IPS-11a (cell line): Measurements from ENCODE around the gene UCKL1.
"Not testable (repeated sequence)": the region's sequence is repeated elsewhere in the genome, so short reads cannot be mapped to it uniquely, and the experiment has no call there.

Source experiments
- H3K4me3 ChIP-seq: one replicate; pipeline ENCODE4 v1.5.1; 2013; ENCODE audit warnings: low read depth, low read length, control low read depth

Gene UCKL1

GRCh38 chr20:63944078-63944941 is 11.9 kb downstream of the UCKL1 start:
- no peak overlapping the region for H3K4me3 ChIP-seq

- no peak overlapping the region for H3K4me3 ChIP-seq
These were observed 12.5 kb downstream of the UCKL1 start for GRCh38 chr20:63943808-63944077.

- H3K4me3 ChIP-seq = no peak overlapping the region
These were observed 13.0 kb downstream of the UCKL1 start for GRCh38 chr20:63942969-63943807.

- no peak overlapping the region for H3K4me3 ChIP-seq
These were observed 13.8 kb downstream of the UCKL1 start for GRCh38 chr20:63942250-63942951.

GRCh38 chr20:63941282-63942081 is 14.7 kb downstream of the UCKL1 start:
- H3K4me3 ChIP-seq = peak overlapping the region; percentile 51

- peak overlapping the region; percentile 51 for H3K4me3 ChIP-seq
These were observed 15.5 kb downstream of the UCKL1 start for GRCh38 chr20:63940472-63941266.

- peak overlapping the region; percentile 51 for H3K4me3 ChIP-seq
These were observed 16.1 kb downstream of the UCKL1 start for GRCh38 chr20:63940071-63940471.

- peak overlapping the region; percentile 25 for H3K4me3 ChIP-seq
These were observed 16.9 kb downstream of the UCKL1 start for GRCh38 chr20:63939061-63939935.

GRCh38 chr20:63937596-63937995 is 18.6 kb downstream of the UCKL1 start:
- H3K4me3 ChIP-seq = no peak overlapping the region

GRCh38 chr20:63935447-63935846 is 20.8 kb downstream of the UCKL1 start:
- no peak overlapping the region for H3K4me3 ChIP-seq

GRCh38 chr20:63934271-63935068 is 21.7 kb downstream of the UCKL1 start:
- H3K4me3 ChIP-seq = no peak overlapping the region

GRCh38 chr20:63933646-63934045 is 22.6 kb downstream of the UCKL1 start:
- no peak overlapping the region for H3K4me3 ChIP-seq

- H3K4me3 ChIP-seq = no peak overlapping the region
These were observed 23.5 kb downstream of the UCKL1 start for GRCh38 chr20:63932606-63933160.

- H3K4me3 ChIP-seq = no peak overlapping the region
These were observed 24.5 kb downstream of the UCKL1 start for GRCh38 chr20:63931735-63932134.

- H3K4me3 ChIP-seq = no peak overlapping the region
These were observed 25.2 kb downstream of the UCKL1 start for GRCh38 chr20:63930971-63931553.

GRCh38 chr20:63929473-63929883 is 26.7 kb downstream of the UCKL1 start:
- H3K4me3 ChIP-seq = not testable (repeated sequence)

- H3K4me3 ChIP-seq = no peak overlapping the region
These were observed 27.1 kb downstream of the UCKL1 start for GRCh38 chr20:63929071-63929470.
